OCI-LY1 (cell line): ENCODE results near the gene SPACDR.

ENCODE experiments used
- H2AFZ ChIP-seq: fragments of 200-600 bp; sonication (generic), shearing (Covaris generic); 2 replicates; pipeline ENCODE4 v1.6.0; 2014; ENCODE audit warnings: antibody characterized with exemption, mild to moderate bottlenecking, low read length
- H3F3A ChIP-seq: fragments of 200-600 bp; sonication (generic), shearing (Covaris generic); 2 replicates; pipeline ENCODE4 v1.6.0; 2014; ENCODE audit warnings: mild to moderate bottlenecking, antibody characterized with exemption, low read length, moderate library complexity; ENCODE audit not compliant: insufficient read depth
- H3K27ac ChIP-seq: fragments of 200-600 bp; sonication (generic); 2 replicates; pipeline ENCODE4 v1.5.1; 2014; ENCODE audit warnings: low read length, mixed run types, mild to moderate bottlenecking, low read depth; ENCODE audit not compliant: poor library complexity, severe bottlenecking
- H3K27me3 ChIP-seq: fragments of 200-600 bp; sonication (generic); 2 replicates; pipeline ENCODE4 v1.6.0; 2014; ENCODE audit warnings: antibody characterized with exemption, mild to moderate bottlenecking, low read length, moderate library complexity; ENCODE audit not compliant: insufficient read depth
- H3K36me3 ChIP-seq: fragments of 200-600 bp; sonication (generic); 2 replicates; pipeline ENCODE4 v1.6.1; 2014; ENCODE audit warnings: mild to moderate bottlenecking, antibody characterized with exemption, low read length, moderate library complexity, mixed read lengths; ENCODE audit not compliant: insufficient read depth
- H3K4me1 ChIP-seq: fragments of 200-600 bp; sonication (generic); 2 replicates; pipeline ENCODE4 v1.5.1; 2014; ENCODE audit warnings: mild to moderate bottlenecking, low read length, moderate library complexity; ENCODE audit not compliant: insufficient read depth, severe bottlenecking
- H3K4me2 ChIP-seq: fragments of 200-600 bp; sonication (generic), shearing (Covaris generic); 2 replicates; pipeline ENCODE4 v1.6.1; 2014; ENCODE audit warnings: low read length
- H3K4me3 ChIP-seq: fragments of 200-600 bp; sonication (generic); 2 replicates; pipeline ENCODE4 v1.5.1; 2014; ENCODE audit warnings: low read length, low read depth, mild to moderate bottlenecking, mixed read lengths; ENCODE audit not compliant: poor library complexity, severe bottlenecking
- H3K79me2 ChIP-seq: fragments of 200-600 bp; shearing (Covaris generic); 2 replicates; pipeline ENCODE4 v1.6.1; 2016; ENCODE audit warnings: mixed run types, low read length, mixed read lengths; ENCODE audit not compliant: insufficient read depth
- H3K9ac ChIP-seq: fragments of 200-600 bp; sonication (generic), shearing (Covaris generic); 2 replicates; pipeline ENCODE4 v1.6.1; 2014; ENCODE audit warnings: mild to moderate bottlenecking, low read length, mixed read lengths
- H3K9me2 ChIP-seq: fragments of 200-600 bp; sonication (generic), shearing (Covaris generic); 2 replicates; pipeline ENCODE4 v1.6.1; 2014; ENCODE audit warnings: low read depth, mild to moderate bottlenecking, low read length, mixed read lengths
- H3K9me3 ChIP-seq: fragments of 200-600 bp; shearing (Covaris generic); 2 replicates; pipeline ENCODE4 v1.6.1; 2014; ENCODE audit warnings: low read length, mixed read lengths
- H4K20me1 ChIP-seq: fragments of 200-600 bp; sonication (generic), shearing (Covaris generic); 2 replicates; pipeline ENCODE4 v1.6.0; 2016; ENCODE audit warnings: mild to moderate bottlenecking, low read length; ENCODE audit not compliant: insufficient read depth
- EZH2 ChIP-seq: fragments of 200-600 bp; sonication (generic), shearing (Covaris generic); IDR thresholded peaks from 2 replicates; pipeline ENCODE4 v1.8.0; 2017; ENCODE audit warnings: borderline replicate concordance, mixed run types, mild to moderate bottlenecking, antibody characterized with exemption, low read length, moderate library complexity, mixed read lengths
- TF ChIP-seq, protein P1 (sequence below): fragments of 200-600 bp; sonication (generic), shearing (Covaris generic); IDR thresholded peaks from 2 replicates; pipeline ENCODE4 v1.5.1; 2017; ENCODE audit warnings: mild to moderate bottlenecking, antibody characterized with exemption, low read length, moderate library complexity, mixed read lengths

The SPACDR gene

DNA sequence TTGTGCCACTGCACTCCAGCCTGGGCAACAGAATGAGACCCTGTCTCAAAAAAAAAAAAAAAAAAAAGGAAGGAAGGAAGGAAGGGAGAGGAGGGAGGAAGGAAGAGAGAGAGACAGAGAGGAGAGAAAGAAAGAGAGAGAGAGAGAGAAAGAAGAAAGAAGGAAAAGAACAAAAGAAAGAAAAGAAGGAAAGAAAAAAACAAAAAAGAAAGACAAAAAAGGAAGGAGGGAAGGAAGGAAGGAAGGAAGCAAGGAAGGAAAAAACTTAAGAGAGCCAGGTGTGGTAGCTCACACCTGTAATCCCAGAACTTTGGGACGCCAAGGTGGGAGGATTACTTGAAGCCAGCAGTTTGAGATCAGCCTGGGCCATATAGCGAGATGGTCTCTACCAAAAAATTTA is 731 bp upstream of the SPACDR start:
- H3K9me2 ChIP-seq, result no peaks in the 10 kb centered on the region
- no peaks in the 10 kb centered on the region for H3K27me3 ChIP-seq
- H3K9ac ChIP-seq, result no peak overlapping the region
- H4K20me1 ChIP-seq, result no peaks in the 10 kb centered on the region
- no peak overlapping the region for H3K4me3 ChIP-seq
- H3K9me3 ChIP-seq, result no peaks in the 10 kb centered on the region
- H3F3A ChIP-seq, result no peaks in the 10 kb centered on the region
- H3K4me2 ChIP-seq, result no peak overlapping the region
- H3K27ac ChIP-seq, result no peak overlapping the region
- TF ChIP-seq, protein P1, sequence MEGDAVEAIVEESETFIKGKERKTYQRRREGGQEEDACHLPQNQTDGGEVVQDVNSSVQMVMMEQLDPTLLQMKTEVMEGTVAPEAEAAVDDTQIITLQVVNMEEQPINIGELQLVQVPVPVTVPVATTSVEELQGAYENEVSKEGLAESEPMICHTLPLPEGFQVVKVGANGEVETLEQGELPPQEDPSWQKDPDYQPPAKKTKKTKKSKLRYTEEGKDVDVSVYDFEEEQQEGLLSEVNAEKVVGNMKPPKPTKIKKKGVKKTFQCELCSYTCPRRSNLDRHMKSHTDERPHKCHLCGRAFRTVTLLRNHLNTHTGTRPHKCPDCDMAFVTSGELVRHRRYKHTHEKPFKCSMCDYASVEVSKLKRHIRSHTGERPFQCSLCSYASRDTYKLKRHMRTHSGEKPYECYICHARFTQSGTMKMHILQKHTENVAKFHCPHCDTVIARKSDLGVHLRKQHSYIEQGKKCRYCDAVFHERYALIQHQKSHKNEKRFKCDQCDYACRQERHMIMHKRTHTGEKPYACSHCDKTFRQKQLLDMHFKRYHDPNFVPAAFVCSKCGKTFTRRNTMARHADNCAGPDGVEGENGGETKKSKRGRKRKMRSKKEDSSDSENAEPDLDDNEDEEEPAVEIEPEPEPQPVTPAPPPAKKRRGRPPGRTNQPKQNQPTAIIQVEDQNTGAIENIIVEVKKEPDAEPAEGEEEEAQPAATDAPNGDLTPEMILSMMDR, result no peak
- TF ChIP-seq EZH2, result no peak
- H3K4me1 ChIP-seq, result no peaks in the 10 kb centered on the region
- H2AFZ ChIP-seq, result no peak overlapping the region
- peaks cover 8% of the 10 kb centered on the region for H3K36me3 ChIP-seq
- H3K79me2 ChIP-seq, result no peaks in the 10 kb centered on the region

DNA sequence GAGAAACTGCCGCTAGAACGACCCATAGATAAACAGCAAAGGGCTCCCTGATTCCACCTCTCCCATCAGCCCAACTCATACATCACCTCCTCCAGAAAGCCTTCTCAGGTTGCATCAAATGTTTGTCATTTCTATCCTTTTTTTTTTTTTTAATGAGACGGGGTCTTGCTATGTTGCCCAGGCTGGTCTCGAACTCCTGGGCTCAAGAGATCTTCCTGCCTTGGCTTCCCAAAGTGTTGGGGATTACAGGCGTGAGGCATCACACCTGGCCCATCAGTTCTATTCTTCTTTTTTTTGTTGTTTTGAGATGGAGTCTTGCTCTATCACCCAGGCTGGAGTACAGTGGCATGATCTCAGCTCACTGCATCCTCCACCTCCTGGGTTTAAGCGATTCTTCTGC is 7.0 kb downstream of the SPACDR start:
- H3K36me3 ChIP-seq, result no peaks in the 10 kb centered on the region

DNA sequence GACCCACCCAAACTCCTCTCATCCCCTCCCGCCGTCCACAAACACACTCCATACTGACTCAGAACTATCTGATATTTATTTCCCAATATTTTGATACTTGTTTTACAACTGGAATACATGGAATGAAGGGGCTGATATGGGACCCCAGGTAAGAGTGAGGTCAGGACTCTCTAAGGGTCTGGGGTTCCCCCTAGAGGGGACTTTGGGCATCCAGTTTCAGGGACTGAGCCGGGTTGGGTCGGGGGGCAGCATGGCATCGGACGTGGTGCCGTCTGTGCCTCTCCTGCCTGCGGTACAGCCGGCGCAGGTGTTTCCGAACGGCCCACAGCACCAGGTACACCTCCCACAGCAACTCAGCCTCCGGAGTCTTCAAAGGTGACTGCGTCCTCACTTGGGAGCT is 7.5 kb downstream of the SPACDR start:
- no peaks in the 10 kb centered on the region for H3K9me2 ChIP-seq

More for the DNA sequence above, 7.0 kb downstream of the SPACDR start:
- H3K79me2 ChIP-seq, result no peaks in the 10 kb centered on the region
- no peaks in the 10 kb centered on the region for H4K20me1 ChIP-seq
- no peaks in the 10 kb centered on the region for H3F3A ChIP-seq
- no peaks in the 10 kb centered on the region for H3K9me2 ChIP-seq
- H2AFZ ChIP-seq, result no peak overlapping the region
- TF ChIP-seq, protein P1, result no peak
- no peak for TF ChIP-seq EZH2
- H3K9me3 ChIP-seq, result no peaks in the 10 kb centered on the region
- peaks cover 3% of the 10 kb centered on the region; the same call in 1 of the 2 replicates for H3K27me3 ChIP-seq
- H3K4me1 ChIP-seq, result no peaks in the 10 kb centered on the region
- H3K9ac ChIP-seq, result no peak overlapping the region
- H3K4me2 ChIP-seq, result no peak overlapping the region
- no peak overlapping the region for H3K4me3 ChIP-seq
- H3K27ac ChIP-seq, result no peak overlapping the region

More for the DNA sequence above, 7.5 kb downstream of the SPACDR start:
- no peaks in the 10 kb centered on the region for H3K9me3 ChIP-seq
- H4K20me1 ChIP-seq, result no peaks in the 10 kb centered on the region
- no peaks in the 10 kb centered on the region for H3K79me2 ChIP-seq
- H3K4me2 ChIP-seq, result no peak overlapping the region
- no peaks in the 10 kb centered on the region for H3F3A ChIP-seq
- H3K27me3 ChIP-seq, result peaks cover 3% of the 10 kb centered on the region; the same call in 1 of the 2 replicates
- no peak overlapping the region for H3K4me3 ChIP-seq
- no peak overlapping the region for H3K9ac ChIP-seq
- no peak for TF ChIP-seq EZH2
- TF ChIP-seq, protein P1, result peak; percentile 18; the same call in 1 of the 2 replicates
- no peaks in the 10 kb centered on the region for H3K4me1 ChIP-seq
- no peak overlapping the region for H3K27ac ChIP-seq
- H3K36me3 ChIP-seq, result no peaks in the 10 kb centered on the region
- no peak overlapping the region for H2AFZ ChIP-seq
